ENCODE data around the gene UFSP1. TPM values are rescaled to one million over a fixed set of nuclear protein-coding genes. Genes with fewer than 3 reads are reported as not detected.

UFSP1 gene
- total RNA-seq, 1 experiment from 2014 or later: 4.8 TPM

- TF ChIP-seq HMGXB4 (CRISPR knock-in tag; IDR thresholded peaks at IDR 0.05) (no peak; the same call in 1 of the 2 replicates), ZMAT4 (CRISPR knock-in tag; IDR thresholded peaks at IDR 0.05) (no peak), FOXP4 (CRISPR knock-in tag; IDR thresholded peaks at IDR 0.05) (0 out of 2 replicates have a peak, but pooled peaks have one; percentile 61), MXD4 (CRISPR knock-in tag; IDR thresholded peaks at IDR 0.05; ENCODE audit: borderline replicate concordance) (no peak), ATF3 (CRISPR knock-in tag; conservative IDR thresholded peaks at IDR 0.05) (no peak), ZNF219 (CRISPR knock-in tag; IDR thresholded peaks at IDR 0.05; ENCODE audit: borderline replicate concordance) (no peak), AR (CRISPR knock-in tag; IDR thresholded peaks at IDR 0.05) (no peak), ZNF396 (CRISPR knock-in tag; IDR thresholded peaks at IDR 0.05; ENCODE audit: borderline replicate concordance) (no peak), CTCF (IDR thresholded peaks at IDR 0.05) (peak; percentile 78), MLX (CRISPR knock-in tag; IDR thresholded peaks at IDR 0.05) (no peak), IRF2 (CRISPR knock-in tag; IDR thresholded peaks at IDR 0.05; ENCODE audit: borderline replicate concordance, low read depth) (no peak), ELF4 (CRISPR knock-in tag; IDR thresholded peaks at IDR 0.05; ENCODE audit: low read depth) (no peak), ZNF121 (CRISPR knock-in tag; IDR thresholded peaks at IDR 0.05) (no peak), STAT6 (CRISPR knock-in tag; conservative IDR thresholded peaks at IDR 0.05; ENCODE audit: low read depth) (no peak), USF2 (CRISPR knock-in tag; IDR thresholded peaks at IDR 0.05) (no peak; the same call in 1 of the 2 replicates), FOXP1 (CRISPR knock-in tag; IDR thresholded peaks at IDR 0.05; ENCODE audit: borderline replicate concordance) (peak; percentile 64; the same call in 1 of the 2 replicates), KAT7 (CRISPR knock-in tag; IDR thresholded peaks at IDR 0.05; ENCODE audit: borderline replicate concordance) (no peak), ZNF416 (CRISPR knock-in tag; IDR thresholded peaks at IDR 0.05) (no peak), MAX (CRISPR knock-in tag; IDR thresholded peaks at IDR 0.05) (peak; percentile 98), HMGA2 (CRISPR knock-in tag; IDR thresholded peaks at IDR 0.05) (no peak), TEAD4 (CRISPR knock-in tag; IDR thresholded peaks at IDR 0.05) (no peak), ZBTB21 (CRISPR knock-in tag; IDR thresholded peaks at IDR 0.05; ENCODE audit: borderline replicate concordance) (no peak; the same call in 1 of the 2 replicates), SP1 (CRISPR knock-in tag; conservative IDR thresholded peaks at IDR 0.05) (peak; percentile 85), NFE2L1 (CRISPR knock-in tag; IDR thresholded peaks at IDR 0.05) (peak; percentile 19; the same call in 1 of the 2 replicates)
These were observed 37.3 kb downstream of the UFSP1 start, which contains the start of gene SLC12A9 (continued) for GRCh38 chr7:100852048-100852872.
